ENCODE measurements around the gene MTHFR.

- no peak for TF ChIP-seq GATA3 (IDR thresholded peaks at IDR 0.05; ENCODE audit: low read depth, low read length)
- TF ChIP-seq GATA2 (IDR thresholded peaks at IDR 0.05; ENCODE audit: low read depth, low read length), result no peak
Measured at GRCh38 chr1:11807133-11807532, 1.4 kb upstream of the MTHFR start.
